ENCODE data around the gene GATAD2B.
"Not testable (repeated sequence)": the region's sequence is repeated elsewhere in the genome, so short reads cannot be mapped to it uniquely, and the experiment has no call there.

GATAD2B gene

GRCh38 chr1:153775458-153776327, 147.1 kb downstream of the GATAD2B start:
- DNase-seq, result peak; percentile 64 to 85

- peak in 1 of 2 experiments; percentile 26 for DNase-seq
Measured at GRCh38 chr1:153774780-153775457, 147.9 kb downstream of the GATAD2B start, which contains the start of gene SLC27A3. SLC27A3 (plus strand) TSS chr1:153775407; CDS start chr1:153775498, 91 bp downstream.

DNA sequence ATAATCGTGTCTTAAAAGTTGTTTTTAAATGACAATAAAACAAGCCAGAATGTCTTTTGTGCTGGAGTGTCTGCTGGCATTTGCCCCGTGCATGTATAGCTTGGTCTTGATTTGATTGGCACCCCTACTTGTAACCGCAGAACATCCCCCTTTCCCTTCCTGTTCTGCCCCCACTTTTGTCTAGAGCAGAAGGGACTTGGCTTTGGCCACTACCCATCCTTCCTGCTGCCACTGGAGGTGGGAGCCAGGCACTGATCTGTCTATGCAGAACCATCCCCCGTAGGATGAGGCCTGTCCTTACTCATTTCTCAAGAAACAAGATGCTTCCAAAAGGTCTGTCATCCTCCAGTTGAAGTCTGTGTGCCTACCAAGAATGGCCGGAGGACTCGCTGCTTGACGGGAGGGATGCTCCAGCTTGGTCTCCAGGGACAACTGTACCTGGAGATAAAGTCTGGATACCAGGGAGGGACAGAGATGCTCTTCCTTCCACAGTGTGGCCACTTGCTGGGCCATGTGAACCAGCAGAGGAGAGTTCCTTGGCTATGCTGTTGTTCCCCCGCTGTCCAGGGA, 148.7 kb downstream of the GATAD2B start:
- DNase-seq, result no peak

DNA sequence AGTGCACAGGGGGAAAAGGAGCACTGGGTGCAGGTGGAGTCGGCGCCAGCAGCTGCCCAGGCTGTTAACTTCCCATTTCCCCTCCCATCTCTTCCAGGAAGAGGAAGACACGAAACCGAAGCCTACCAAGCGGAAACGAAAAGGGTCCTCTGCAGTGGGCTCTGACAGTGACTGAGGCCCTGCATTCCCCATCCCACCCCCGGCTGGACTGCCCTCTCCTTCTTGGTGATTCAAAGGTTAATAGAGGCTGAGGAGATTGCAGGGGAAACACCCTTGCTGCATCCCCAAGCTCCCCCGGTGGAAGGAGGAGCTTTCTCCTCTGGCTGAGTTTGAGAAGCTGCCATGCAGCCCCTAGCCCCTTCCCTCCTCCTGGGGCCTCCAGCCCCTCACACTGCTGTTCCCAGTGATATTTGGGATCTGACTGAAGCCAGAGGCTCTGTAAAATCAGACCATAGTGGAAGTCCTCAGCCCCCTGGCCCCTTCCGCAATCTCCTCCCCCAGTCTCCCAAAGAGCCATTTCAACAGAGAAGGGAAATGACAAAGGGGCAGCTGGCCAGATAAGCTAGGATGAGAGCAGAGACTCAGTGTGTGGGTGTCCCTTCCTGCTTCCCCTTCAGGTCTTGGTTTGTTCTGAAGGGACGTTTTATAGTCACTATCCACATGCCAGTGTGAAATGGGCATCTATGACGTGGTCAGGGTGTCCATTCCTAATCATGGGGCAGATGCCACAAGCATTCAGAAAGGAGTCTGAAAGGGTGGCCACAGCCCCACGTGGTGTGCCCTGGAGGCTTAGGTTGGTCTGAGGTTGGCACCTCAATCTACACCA, 149.5 kb downstream of the GATAD2B start:
- no peak for DNase-seq

- DNase-seq, result no peak
Measured at GRCh38 chr1:153771841-153772593, 150.8 kb downstream of the GATAD2B start.

- no peak for DNase-seq
Measured at GRCh38 chr1:153771261-153771660, 151.5 kb downstream of the GATAD2B start.

- no peak for DNase-seq
Measured at GRCh38 chr1:153770797-153771196, 152.0 kb downstream of the GATAD2B start.

- no peak for DNase-seq
Measured at GRCh38 chr1:153769221-153769620, 153.6 kb downstream of the GATAD2B start.

- no peak for DNase-seq
Measured at GRCh38 chr1:153768316-153769181, 154.2 kb downstream of the GATAD2B start.

- no peak for DNase-seq
Measured at GRCh38 chr1:153767519-153767918, 155.3 kb downstream of the GATAD2B start.

DNA sequence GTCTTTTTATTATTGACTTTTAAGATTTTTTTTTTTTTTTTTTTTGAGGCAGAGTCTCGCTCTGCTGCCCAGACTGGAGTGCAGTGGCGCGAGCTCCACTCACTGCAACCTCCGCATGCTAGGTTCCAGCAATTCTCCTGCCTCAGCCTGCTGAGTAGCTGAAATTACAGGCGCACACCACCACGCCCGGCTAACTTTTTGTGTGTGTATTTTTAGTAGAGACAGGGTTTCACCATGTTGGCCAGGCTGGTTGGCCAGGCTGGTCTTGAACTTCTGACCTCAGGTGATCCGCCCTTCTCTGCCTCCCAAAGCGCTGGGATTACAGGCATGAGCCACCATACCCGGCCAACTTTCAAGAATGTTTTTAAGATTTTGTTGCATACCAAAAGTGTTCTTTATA, 156.1 kb downstream of the GATAD2B start:
- DNase-seq, result not testable (repeated sequence)

DNA sequence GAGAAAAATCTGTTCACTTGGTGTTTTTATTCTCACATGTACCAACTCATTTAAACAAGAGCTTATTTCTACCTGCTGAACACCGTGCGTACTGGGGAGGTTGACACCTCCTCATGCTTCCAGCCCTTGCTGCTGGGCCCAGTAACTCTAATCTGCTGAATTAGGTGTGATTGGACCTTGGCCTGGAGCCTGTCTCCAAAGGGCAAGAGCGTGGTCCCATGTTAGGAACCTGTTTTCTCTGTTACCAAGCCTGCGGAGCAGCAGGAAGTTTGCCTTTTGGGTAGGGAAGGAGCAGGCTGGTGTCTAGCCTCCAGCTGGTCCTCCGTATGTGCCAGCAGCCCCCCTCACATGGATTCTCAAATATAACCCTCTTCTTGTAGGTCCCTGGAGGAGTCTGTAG, 158.5 kb downstream of the GATAD2B start:
- DNase-seq, result no peak

DNA sequence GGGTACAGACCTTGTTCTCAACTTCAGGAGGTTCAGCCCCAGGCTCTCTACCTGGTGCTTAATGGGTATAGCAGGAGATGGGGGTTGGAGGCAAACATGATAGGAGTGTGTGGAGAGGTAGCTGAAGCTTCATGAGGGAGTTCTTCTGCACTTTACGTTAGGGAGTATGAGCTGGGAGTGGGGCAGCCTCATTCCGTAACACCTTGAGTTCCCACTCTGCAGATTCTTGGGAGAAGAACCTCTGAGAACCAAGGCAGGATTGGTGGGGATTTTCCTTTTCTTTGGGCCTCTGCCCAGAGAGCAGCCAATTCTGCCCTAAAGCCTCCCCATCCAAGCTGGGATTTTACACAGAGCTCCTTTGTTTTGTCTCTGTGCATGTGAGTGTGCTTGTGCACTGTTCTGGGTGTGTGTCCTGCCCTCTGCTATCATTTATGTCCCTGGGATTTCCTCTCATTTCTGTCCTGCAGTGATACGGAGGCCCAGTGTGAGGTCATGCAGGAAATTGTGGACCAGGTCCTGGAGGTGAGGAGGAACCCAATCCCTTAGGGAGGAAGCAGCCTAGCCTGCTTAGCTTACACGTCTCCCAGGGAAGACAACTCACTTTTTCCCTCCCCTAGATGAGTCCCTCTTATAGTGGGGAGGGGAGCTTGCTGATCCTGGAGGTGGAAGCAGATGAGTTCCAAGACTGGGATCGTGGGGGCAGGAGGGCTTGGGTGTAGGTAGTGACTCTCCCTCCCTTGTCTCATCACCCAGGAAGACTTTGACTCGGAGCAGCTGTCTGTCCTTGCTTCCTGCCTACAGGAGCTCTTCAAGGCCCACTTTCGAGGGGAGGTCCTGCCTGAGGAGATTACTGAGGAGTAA, 159.2 kb downstream of the GATAD2B start:
- no peak for DNase-seq

- DNase-seq, result no peak
Measured at GRCh38 chr1:153760440-153760839, 162.3 kb downstream of the GATAD2B start.
